ENCODE data around the gene USH2A.

DNA sequence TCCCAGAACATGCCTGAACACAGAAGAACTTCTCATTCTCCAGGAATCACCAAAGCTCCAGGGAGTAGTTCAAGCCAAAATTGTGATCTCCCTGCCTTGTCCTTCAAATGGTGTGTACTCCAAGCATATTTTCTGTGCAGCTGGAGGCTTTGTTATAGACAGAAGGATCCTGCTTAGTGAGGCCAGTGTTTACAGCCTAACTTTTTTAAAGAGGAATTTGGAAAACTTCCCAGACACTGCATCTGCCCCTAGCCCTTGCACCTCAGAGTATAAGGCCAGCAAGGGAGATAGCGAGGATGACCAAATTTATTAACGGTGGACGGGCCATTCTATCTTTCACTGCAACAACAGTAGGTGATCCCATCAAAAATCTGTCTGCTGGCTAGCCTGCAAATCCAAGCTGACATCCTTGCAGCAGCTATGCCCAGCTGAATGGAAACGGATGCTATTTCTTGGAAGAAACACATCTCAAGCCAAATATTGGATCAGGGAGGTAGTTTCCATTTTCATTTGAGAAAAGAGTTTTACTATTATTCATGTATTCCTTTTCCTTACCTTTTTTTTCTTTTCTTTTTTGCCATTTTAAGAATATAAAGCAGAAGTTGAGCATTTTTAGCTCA lies 249.8 kb downstream of the USH2A start:
- TF ChIP-seq ZFP69B (tag by site-specific recombination; IDR thresholded peaks at IDR 0.05) (no peak), EGR2 (tag by site-specific recombination; IDR thresholded peaks at IDR 0.05; ENCODE audit: low read depth) (no peak), ZNF677 (tag by site-specific recombination; IDR thresholded peaks at IDR 0.05) (no peak), REST (tag by site-specific recombination; IDR thresholded peaks at IDR 0.05) (no peak), CTCF (tag by site-specific recombination; IDR thresholded peaks at IDR 0.05) (no peak), ZNF121 (tag by site-specific recombination; IDR thresholded peaks at IDR 0.05) (no peak), ZFP3 (tag by site-specific recombination; IDR thresholded peaks at IDR 0.05; ENCODE audit: low read depth) (no peak), ZNF777 (tag by site-specific recombination; IDR thresholded peaks at IDR 0.05; ENCODE audit: borderline replicate concordance) (no peak), ZNF184 (tag by site-specific recombination; IDR thresholded peaks at IDR 0.05) (no peak), ZBTB20 (tag by site-specific recombination; IDR thresholded peaks at IDR 0.05) (no peak), ZNF112 (tag by site-specific recombination; IDR thresholded peaks at IDR 0.05) (no peak), ZNF274 (IDR thresholded peaks at IDR 0.05; ENCODE audit: low read length) (no peak), ZNF274 (tag by site-specific recombination; IDR thresholded peaks at IDR 0.05; ENCODE audit: borderline replicate concordance) (no peak), TSHZ1 (tag by site-specific recombination; IDR thresholded peaks at IDR 0.05; ENCODE audit: borderline replicate concordance) (no peak)
- TF ChIP-seq, protein P1, sequence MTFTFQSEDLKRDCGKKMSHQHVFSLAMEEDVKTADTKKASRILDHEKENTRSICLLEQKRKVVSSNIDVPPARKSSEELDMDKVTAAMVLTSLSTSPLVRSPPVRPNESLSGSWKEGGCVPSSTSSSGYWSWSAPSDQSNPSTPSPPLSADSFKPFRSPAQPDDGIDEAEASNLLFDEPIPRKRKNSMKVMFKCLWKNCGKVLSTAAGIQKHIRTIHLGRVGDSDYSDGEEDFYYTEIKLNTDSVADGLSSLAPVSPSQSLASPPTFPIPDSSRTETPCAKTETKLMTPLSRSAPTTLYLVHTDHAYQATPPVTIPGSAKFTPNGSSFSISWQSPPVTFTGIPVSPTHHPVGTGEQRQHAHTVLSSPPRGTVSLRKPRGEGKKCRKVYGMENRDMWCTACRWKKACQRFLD (tag by site-specific recombination; IDR thresholded peaks at IDR 0.05) = no peak

All from HEK293 (cell line).